ENCODE data around the gene ATP6V1C2. TPM values are rescaled to one million over a fixed set of nuclear protein-coding genes. Genes with fewer than 3 reads are reported as not detected.

Gene ATP6V1C2
- total and polyA plus RNA-seq, 3 donors from 2014 or later: 3.6 to 6.2 (median 5.9) TPM

GRCh38 chr2:10790228-10790973 is 69.0 kb downstream of the ATP6V1C2 start:
- Histone ChIP-seq H3K4me3 (no peak overlapping the region), H3K36me3 (ENCODE audit: low read depth, missing control alignments) (no peaks in the 10 kb centered on the region), H3K27me3 (no peaks in the 10 kb centered on the region), H3K9me3 (no peaks in the 10 kb centered on the region), H3K4me1 (no peaks in the 10 kb centered on the region), H3K27ac (no peak overlapping the region)
- TF ChIP-seq POLR2A (IDR thresholded peaks at IDR 0.05) (no peak), CTCF (IDR thresholded peaks at IDR 0.05) (no peak)
- 90 to 91% methylated on average over 6 of the region's 6 CpGs for WGBS, 2 donors
- intact Hi-C loops (cut with DNase I; ENCODE audit: low total_unique reads): no loop called here
- no peak for DNase-seq

- Histone ChIP-seq H3K36me3 (ENCODE audit: low read depth, missing control alignments) (no peaks in the 10 kb centered on the region), H3K4me1 (no peaks in the 10 kb centered on the region), H3K9me3 (no peaks in the 10 kb centered on the region), H3K4me3 (no peak overlapping the region), H3K27ac (no peak overlapping the region), H3K27me3 (no peaks in the 10 kb centered on the region)
- DNase-seq: no peak
- TF ChIP-seq POLR2A (IDR thresholded peaks at IDR 0.05) (no peak), CTCF (IDR thresholded peaks at IDR 0.05) (no peak)
- intact Hi-C loops (cut with DNase I; ENCODE audit: low total_unique reads): no loop called here
- whole genome bisulfite sequencing, 2 donors: 64 to 68% methylated on average over 2 of the region's 2 CpGs
These were observed 70.7 kb downstream of the ATP6V1C2 start for GRCh38 chr2:10792001-10792634.

- DNase-seq: no peak
- 90 to 92% methylated on average over 16 to 17 of the region's 17 CpGs for WGBS, 2 donors
- H3K9me3 ChIP-seq: no peaks in the 10 kb centered on the region
- TF ChIP-seq CTCF (IDR thresholded peaks at IDR 0.05): no peak
- TF ChIP-seq POLR2A (IDR thresholded peaks at IDR 0.05): no peak
- H3K4me1 ChIP-seq: no peaks in the 10 kb centered on the region
- no peak overlapping the region for H3K27ac ChIP-seq
- intact Hi-C loops (cut with DNase I; ENCODE audit: low total_unique reads): no loop called here
- no peak overlapping the region for H3K4me3 ChIP-seq
- no peaks in the 10 kb centered on the region for H3K36me3 ChIP-seq (ENCODE audit: low read depth, missing control alignments)
- no peaks in the 10 kb centered on the region for H3K27me3 ChIP-seq
These were observed 71.4 kb downstream of the ATP6V1C2 start for GRCh38 chr2:10792660-10793400.

GRCh38 chr2:10793816-10794215 is 72.4 kb downstream of the ATP6V1C2 start:
- no peaks in the 10 kb centered on the region for H3K9me3 ChIP-seq
- H3K4me1 ChIP-seq: no peaks in the 10 kb centered on the region
- H3K27ac ChIP-seq: no peak overlapping the region
- H3K27me3 ChIP-seq: no peaks in the 10 kb centered on the region
- intact Hi-C loops (cut with DNase I; ENCODE audit: low total_unique reads): no loop called here
- no peaks in the 10 kb centered on the region for H3K36me3 ChIP-seq (ENCODE audit: low read depth, missing control alignments)
- 88 to 92% methylated on average over 1 of the region's 1 CpG for WGBS, 2 donors
- no peak for DNase-seq
- no peak overlapping the region for H3K4me3 ChIP-seq
- no peak for TF ChIP-seq CTCF (IDR thresholded peaks at IDR 0.05)
- no peak for TF ChIP-seq POLR2A (IDR thresholded peaks at IDR 0.05)
